ENCODE data around the gene CLEC12A. TPM values are rescaled to one million over a fixed set of nuclear protein-coding genes. Genes with fewer than 3 reads are reported as not detected.

Gene CLEC12A
- total and polyA plus RNA-seq, 2 of the 4 experiments (the other 2 are of a cell fraction): not detected

GRCh38 chr12:9969673-9970072 is 1.5 kb upstream of the CLEC12A start:
- BruUV-seq (replicated peaks): no TSS peak
- in situ Hi-C loops (cut with MboI; ENCODE audit: low sequenced_read_pairs): no loop called here
- no peak for ATAC-seq (ENCODE audit: low read depth)

More at GRCh38 chr12:9969673-9970072, 1.5 kb upstream of the CLEC12A start:
- TF ChIP-seq MAZ (IDR thresholded peaks at IDR 0.05; ENCODE audit: borderline replicate concordance, low read depth, low read length) (no peak), FOS (IDR thresholded peaks at IDR 0.05; ENCODE audit: low read depth, low read length) (no peak), CEBPB (IDR thresholded peaks at IDR 0.05; ENCODE audit: low read depth, low read length) (no peak), USF2 (IDR thresholded peaks at IDR 0.05; ENCODE audit: low read depth, low read length) (no peak), MXI1 (IDR thresholded peaks at IDR 0.05; ENCODE audit: borderline replicate concordance, low read depth, low read length) (no peak), RFX5 (IDR thresholded peaks at IDR 0.05; ENCODE audit: low read depth, low read length) (no peak), CHD1 (IDR thresholded peaks at IDR 0.05; ENCODE audit: low read depth, low read length) (no peak), NFE2L2 (IDR thresholded peaks at IDR 0.05; ENCODE audit: low read depth, low read length) (no peak), MAFK (IDR thresholded peaks at IDR 0.05; ENCODE audit: low read depth, low read length) (no peak), POLR2A (IDR thresholded peaks at IDR 0.05; ENCODE audit: low read depth, low read length) (no peak), SMC3 (IDR thresholded peaks at IDR 0.05; ENCODE audit: low read depth, low read length) (no peak), BHLHE40 (IDR thresholded peaks at IDR 0.05; ENCODE audit: low read depth, low read length) (no peak), RCOR1 (IDR thresholded peaks at IDR 0.05; ENCODE audit: insufficient replicate concordance, low read length) (no peak), RAD21 (IDR thresholded peaks at IDR 0.05; ENCODE audit: low read length) (no peak)
- TF ChIP-seq, protein P1, sequence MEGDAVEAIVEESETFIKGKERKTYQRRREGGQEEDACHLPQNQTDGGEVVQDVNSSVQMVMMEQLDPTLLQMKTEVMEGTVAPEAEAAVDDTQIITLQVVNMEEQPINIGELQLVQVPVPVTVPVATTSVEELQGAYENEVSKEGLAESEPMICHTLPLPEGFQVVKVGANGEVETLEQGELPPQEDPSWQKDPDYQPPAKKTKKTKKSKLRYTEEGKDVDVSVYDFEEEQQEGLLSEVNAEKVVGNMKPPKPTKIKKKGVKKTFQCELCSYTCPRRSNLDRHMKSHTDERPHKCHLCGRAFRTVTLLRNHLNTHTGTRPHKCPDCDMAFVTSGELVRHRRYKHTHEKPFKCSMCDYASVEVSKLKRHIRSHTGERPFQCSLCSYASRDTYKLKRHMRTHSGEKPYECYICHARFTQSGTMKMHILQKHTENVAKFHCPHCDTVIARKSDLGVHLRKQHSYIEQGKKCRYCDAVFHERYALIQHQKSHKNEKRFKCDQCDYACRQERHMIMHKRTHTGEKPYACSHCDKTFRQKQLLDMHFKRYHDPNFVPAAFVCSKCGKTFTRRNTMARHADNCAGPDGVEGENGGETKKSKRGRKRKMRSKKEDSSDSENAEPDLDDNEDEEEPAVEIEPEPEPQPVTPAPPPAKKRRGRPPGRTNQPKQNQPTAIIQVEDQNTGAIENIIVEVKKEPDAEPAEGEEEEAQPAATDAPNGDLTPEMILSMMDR (conservative IDR thresholded peaks at IDR 0.05; ENCODE audit: low read depth, low read length): no peak
- TF ChIP-seq, protein P2, sequence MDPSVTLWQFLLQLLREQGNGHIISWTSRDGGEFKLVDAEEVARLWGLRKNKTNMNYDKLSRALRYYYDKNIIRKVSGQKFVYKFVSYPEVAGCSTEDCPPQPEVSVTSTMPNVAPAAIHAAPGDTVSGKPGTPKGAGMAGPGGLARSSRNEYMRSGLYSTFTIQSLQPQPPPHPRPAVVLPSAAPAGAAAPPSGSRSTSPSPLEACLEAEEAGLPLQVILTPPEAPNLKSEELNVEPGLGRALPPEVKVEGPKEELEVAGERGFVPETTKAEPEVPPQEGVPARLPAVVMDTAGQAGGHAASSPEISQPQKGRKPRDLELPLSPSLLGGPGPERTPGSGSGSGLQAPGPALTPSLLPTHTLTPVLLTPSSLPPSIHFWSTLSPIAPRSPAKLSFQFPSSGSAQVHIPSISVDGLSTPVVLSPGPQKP (IDR thresholded peaks at IDR 0.05; ENCODE audit: borderline replicate concordance, low read depth, low read length): no peak
- Histone ChIP-seq H3K27me3 (ENCODE audit: control insufficient read depth, insufficient read depth, low read length) (peaks cover 1% of the 10 kb centered on the region), H4K8ac (ENCODE audit: low read depth in 2 of 2, low read length in 2 of 2) (no peak overlapping the region), H3K4me2 (ENCODE audit: low read depth, low read length) (no peak overlapping the region), H2BK20ac (ENCODE audit: low read depth, low read length) (no peak overlapping the region), H3K36me3 (ENCODE audit: control insufficient read depth, insufficient read depth, low read length) (no peaks in the 10 kb centered on the region), H2AK9ac (replicated peaks; ENCODE audit: low read depth, low read length, poor library complexity) (no peak overlapping the region), H3K14ac (replicated peaks; ENCODE audit: low read depth, low read length) (no peak overlapping the region), H4K20me1 (ENCODE audit: insufficient read depth, low read length) (no peaks in the 10 kb centered on the region), H2AK5ac (ENCODE audit: low read depth, low read length) (no peak overlapping the region), H3K79me1 (ENCODE audit: low read depth in 1 of 2, low read length in 2 of 2) (no peaks in the 10 kb centered on the region), H2BK120ac (ENCODE audit: low read depth, low read length) (no peak overlapping the region), H2BK5ac (ENCODE audit: low read depth, low read length, poor library complexity, severe bottlenecking) (no peak overlapping the region), H2AFZ (replicated peaks; ENCODE audit: low read length, poor library complexity) (no peak overlapping the region), H3K4ac (ENCODE audit: low read depth, low read length) (no peak overlapping the region), H3K27ac (ENCODE audit: insufficient read depth, low read length) (no peak overlapping the region), H4K91ac (ENCODE audit: insufficient read depth, low read depth, low read length) (no peak overlapping the region), H3K56ac (ENCODE audit: extremely low read depth, insufficient read depth, low read length) (no peak overlapping the region), H3K9ac (ENCODE audit: low read depth, low read length) (no peak overlapping the region), H3K4me1 (ENCODE audit: control insufficient read depth, insufficient read depth, low read length) (no peaks in the 10 kb centered on the region), H3K18ac (ENCODE audit: low read depth, low read length) (no peak overlapping the region), H3K4me3 (ENCODE audit: insufficient read depth, low read depth, low read length) (no peak overlapping the region), H2BK15ac (ENCODE audit: low read depth, low read length) (no peak overlapping the region), H3K9me1 (ENCODE audit: insufficient read depth, low read length) (no peaks in the 10 kb centered on the region), H3K23ac (ENCODE audit: low read depth, low read length) (no peak overlapping the region), H4K5ac (ENCODE audit: low read depth, low read length) (no peak overlapping the region), H3K9me3 (ENCODE audit: control insufficient read depth, insufficient read depth, low read length) (no peaks in the 10 kb centered on the region)
- ChIA-PET POLR2A (ENCODE audit: unreplicated experiment) (no interaction called here), CTCF (no interaction called here)
- intact Hi-C loops (cut with micrococcal nuclease) (no loop called here), dilution Hi-C loops (cut with HindIII; ENCODE audit: low sequenced_read_pairs, unreplicated experiment) (no loop called here)
- no peak for DNase-seq
- WGBS, 2 experiments (ENCODE audit: extremely low coverage in 2 of 2, insufficient read length in 1 of 2): no CpG with 5 or more reads among the region's 2 CpGs

Measured in IMR-90 (cell line).